Large intestine (tissue), 3 donors: ENCODE data around the gene ABCA7. TPM values are rescaled to one million over a fixed set of nuclear protein-coding genes. Genes with fewer than 3 reads are reported as not detected.
"Not testable (repeated sequence)": the region's sequence is repeated elsewhere in the genome, so short reads cannot be mapped to it uniquely, and the experiment has no call there.

ENCODE experiments used
- DNase-seq, 2 donors: peaks; one replicate each; pipeline versions ENCODE4 v3.0.0 to v3.0.0-alpha.2; 2013
- H3K27ac ChIP-seq: one replicate; pipeline ENCODE4 v1.5.1; 2013; ENCODE audit warnings: low read length
- H3K27me3 ChIP-seq: 2 replicates; pipeline ENCODE4 v1.6.1; 2013; ENCODE audit warnings: low read length; ENCODE audit not compliant: control insufficient read depth, insufficient read depth
- H3K36me3 ChIP-seq: 2 replicates; pipeline ENCODE4 v1.6.1; 2013; ENCODE audit warnings: low read length; ENCODE audit not compliant: control insufficient read depth, insufficient read depth
- H3K4me1 ChIP-seq: one replicate; pipeline ENCODE4 v1.6.1; 2013; ENCODE audit warnings: low read length; ENCODE audit not compliant: control insufficient read depth, insufficient read depth
- H3K4me3 ChIP-seq: one replicate; pipeline ENCODE4 v1.5.1; 2013; ENCODE audit warnings: low read length
- H3K9me3 ChIP-seq: one replicate; pipeline ENCODE4 v1.6.1; 2013; ENCODE audit warnings: mild to moderate bottlenecking, low read depth, low read length, moderate library complexity; ENCODE audit not compliant: control insufficient read depth
- WGBS: methylation state at CpG from one replicate; pipeline ENCODE4 v1.1.5; 2013; ENCODE audit warnings: low lambda C conversion rate; ENCODE audit not compliant: insufficient coverage; 5-methylcytosine and 5-hydroxymethylcytosine counted together
- polyA plus RNA-seq: library from polyadenylated mRNA; unstranded; fragments of 120-200 nt; gene quantifications from one replicate; pipeline ENCODE4 v1.2.1, GENCODE V29; 2013

Gene ABCA7
- polyA plus RNA-seq, 1 donor = 5.7 TPM

- H3K9me3 ChIP-seq = no peaks in the 10 kb centered on the region
- WGBS = no CpG with 5 or more reads among the region's 9 CpGs
- no peak overlapping the region for H3K4me3 ChIP-seq
- H3K27me3 ChIP-seq = no peaks in the 10 kb centered on the region
- no peak overlapping the region for H3K27ac ChIP-seq
- H3K36me3 ChIP-seq = peaks cover 23% of the 10 kb centered on the region
- no peak for DNase-seq
- peaks cover 44% of the 10 kb centered on the region for H3K4me1 ChIP-seq
Observed at GRCh38 chr19:1017906-1018305, 22.0 kb upstream of the ABCA7 start.

DNA sequence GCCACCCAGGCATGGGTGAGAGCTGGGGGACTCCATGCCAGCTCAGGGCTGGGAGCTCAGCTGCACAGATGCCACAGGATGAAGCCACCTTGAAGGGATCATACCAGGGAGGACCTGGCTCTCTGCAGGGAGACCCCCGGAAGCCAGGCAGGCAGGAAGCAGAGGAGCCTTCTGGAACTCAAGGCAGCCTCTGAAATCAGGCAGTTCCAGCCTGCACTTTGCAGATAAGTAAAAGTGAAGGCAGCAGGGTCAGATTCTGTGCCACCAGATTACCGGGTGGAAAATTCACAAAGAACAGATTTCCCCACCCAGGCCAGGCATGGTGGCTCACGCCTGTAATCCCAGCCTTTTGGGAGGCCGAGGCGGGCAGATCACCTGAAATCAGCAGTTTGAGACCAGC is 21.5 kb upstream of the ABCA7 start:
- Histone ChIP-seq H3K4me3 (no peak overlapping the region), H3K4me1 (peaks cover 44% of the 10 kb centered on the region), H3K27ac (no peak overlapping the region), H3K27me3 (no peaks in the 10 kb centered on the region), H3K36me3 (peaks cover 18% of the 10 kb centered on the region), H3K9me3 (no peaks in the 10 kb centered on the region)
- WGBS = no CpG with 5 or more reads among the region's 5 CpGs
- no peak for DNase-seq

DNA sequence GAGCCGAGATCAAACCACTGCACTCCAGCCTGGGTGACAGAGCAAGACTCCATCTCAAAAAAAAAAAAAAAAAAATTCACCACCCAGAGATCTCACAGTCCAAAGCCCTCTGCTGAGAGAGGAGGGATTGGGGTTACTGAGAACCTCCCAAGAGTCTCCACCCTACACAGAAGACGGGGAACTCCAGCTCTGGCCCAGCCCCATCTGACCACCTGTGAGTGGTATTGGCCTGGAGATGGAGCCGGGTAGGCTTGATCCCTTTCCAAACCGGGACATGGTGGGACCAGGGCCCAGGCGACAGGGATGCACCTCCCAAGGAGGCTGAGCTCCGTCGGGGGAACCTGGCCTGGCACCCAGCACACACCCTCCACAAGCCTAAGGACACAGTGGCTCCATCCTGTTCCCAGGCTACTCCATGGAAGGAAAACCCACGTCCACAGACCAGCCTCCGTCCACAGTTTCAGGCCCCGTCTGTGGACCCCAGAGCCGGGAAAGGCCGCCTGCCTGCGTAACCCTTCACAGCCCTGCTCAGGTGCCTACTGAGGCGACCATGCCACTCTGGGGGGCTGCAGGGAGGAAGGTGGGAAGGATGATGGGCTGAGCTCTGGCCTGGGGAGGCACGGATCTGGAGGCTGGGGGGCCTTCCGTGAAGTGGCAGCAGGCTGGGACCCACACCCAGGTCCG is 20.8 kb upstream of the ABCA7 start:
- H3K4me1 ChIP-seq = peaks cover 44% of the 10 kb centered on the region
- no peak overlapping the region for H3K27ac ChIP-seq

GRCh38 chr19:1019616-1019961 is 20.3 kb upstream of the ABCA7 start:
- DNase-seq = no peak
- Histone ChIP-seq H3K4me3 (peak overlapping the region; percentile 99), H3K4me1 (peaks cover 44% of the 10 kb centered on the region), H3K27ac (no peak overlapping the region), H3K9me3 (no peaks in the 10 kb centered on the region), H3K27me3 (no peaks in the 10 kb centered on the region), H3K36me3 (peaks cover 6% of the 10 kb centered on the region)
- no CpG with 5 or more reads among the region's 18 CpGs for WGBS

More for the DNA sequence above, 20.8 kb upstream of the ABCA7 start:
- H3K4me3 ChIP-seq = peak overlapping the region; percentile 99
- no peaks in the 10 kb centered on the region for H3K9me3 ChIP-seq
- H3K27me3 ChIP-seq = no peaks in the 10 kb centered on the region
- no peak for DNase-seq
- no CpG with 5 or more reads among the region's 17 CpGs for WGBS
- peaks cover 11% of the 10 kb centered on the region for H3K36me3 ChIP-seq

GRCh38 chr19:1019980-1020867 is 19.7 kb upstream of the ABCA7 start:
- no peaks in the 10 kb centered on the region for H3K36me3 ChIP-seq
- no CpG with 5 or more reads among the region's 60 CpGs for WGBS
- H3K9me3 ChIP-seq = no peaks in the 10 kb centered on the region
- DNase-seq = no peak
- H3K27ac ChIP-seq = peak overlapping the region; percentile 41
- no peaks in the 10 kb centered on the region for H3K27me3 ChIP-seq
- H3K4me3 ChIP-seq = peak overlapping the region; percentile 99
- peaks cover 43% of the 10 kb centered on the region for H3K4me1 ChIP-seq

DNA sequence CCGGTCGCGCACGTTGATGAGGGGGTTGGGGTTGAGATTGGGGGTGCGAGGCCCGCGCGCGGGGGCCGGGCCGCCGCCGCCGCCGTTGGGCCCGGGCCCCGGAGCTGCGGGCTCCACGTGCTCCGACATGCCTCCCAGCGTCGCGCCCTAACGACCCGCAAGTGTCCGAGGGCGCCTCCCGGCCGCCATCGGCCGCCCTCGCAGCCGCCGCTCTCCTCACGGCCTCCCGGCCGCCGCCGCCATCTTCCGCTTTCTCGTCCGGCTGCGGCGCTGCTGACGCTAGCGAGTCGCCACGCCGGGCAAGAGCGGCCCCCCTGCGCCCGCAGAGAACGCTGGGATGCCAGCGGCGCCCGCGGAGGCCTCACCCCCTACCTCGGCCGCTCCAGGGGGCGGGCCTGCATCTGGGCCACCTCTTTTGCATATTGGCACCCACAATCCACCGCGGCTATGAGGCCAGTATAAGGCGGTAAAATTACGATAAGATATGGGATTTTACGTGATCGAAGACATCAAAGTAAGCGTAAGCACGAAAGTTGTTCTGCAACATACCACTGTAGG is 19.0 kb upstream of the ABCA7 start, which contains the start of gene TMEM259:
Gene TMEM259 (minus strand): TSS at position 256 of the 558 bp plus-strand sequence. CDS start 127 bp downstream, at position 129.
- Histone ChIP-seq H3K36me3 (no peaks in the 10 kb centered on the region), H3K27me3 (no peaks in the 10 kb centered on the region), H3K9me3 (no peaks in the 10 kb centered on the region), H3K27ac (peak within 1 kb of the TSS; percentile 68), H3K4me3 (peak within 1 kb of the TSS; percentile 99), H3K4me1 (peaks cover 36% of the 10 kb centered on the region)
- peak; percentile 98 for DNase-seq
- no CpG with 5 or more reads among the region's 68 CpGs for WGBS

DNA sequence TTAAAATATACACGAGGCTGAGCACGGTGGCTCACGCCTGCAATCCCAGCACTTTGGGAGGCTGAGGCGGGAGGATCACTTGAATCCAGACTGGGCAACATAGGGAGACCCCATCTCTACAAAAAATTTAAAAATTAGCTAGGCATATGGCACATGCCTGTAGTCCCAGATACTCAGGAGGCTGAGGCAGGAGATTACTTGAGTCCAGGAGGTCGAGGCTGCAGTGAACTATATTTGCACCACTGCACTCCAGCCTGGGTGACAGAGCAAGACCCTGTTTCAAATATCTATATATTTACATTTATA is 16.1 kb upstream of the ABCA7 start:
- H3K9me3 ChIP-seq, H3K27ac ChIP-seq, H3K4me3 ChIP-seq, H3K36me3 ChIP-seq, DNase-seq: not testable (repeated sequence)
- WGBS = no CpG with 5 or more reads among the region's 5 CpGs
- peaks cover 11% of the 10 kb centered on the region for H3K27me3 ChIP-seq
- peaks cover 30% of the 10 kb centered on the region for H3K4me1 ChIP-seq

DNA sequence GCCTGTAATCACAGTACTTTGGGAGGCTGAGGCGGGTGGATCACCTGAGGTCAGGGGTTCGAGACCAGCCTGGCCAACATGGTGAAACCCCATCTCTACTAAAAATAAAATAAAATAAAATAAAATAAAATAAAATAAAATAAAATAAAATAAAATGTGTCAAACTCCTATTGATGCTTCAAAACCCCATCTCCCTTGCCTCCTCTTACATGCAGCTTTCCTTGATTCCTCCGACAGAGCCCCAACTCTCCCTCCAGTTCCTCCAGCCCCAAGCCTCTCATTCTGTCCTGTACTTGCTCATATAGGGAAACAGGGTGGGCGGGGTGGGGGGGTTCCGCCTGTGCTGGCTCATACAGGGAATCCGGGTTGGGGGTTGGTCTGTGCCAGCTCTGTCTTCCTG is 14.8 kb upstream of the ABCA7 start:
- DNase-seq, H3K4me3 ChIP-seq, H3K27ac ChIP-seq, H3K9me3 ChIP-seq, H3K36me3 ChIP-seq: not testable (repeated sequence)
- H3K27me3 ChIP-seq = peaks cover 11% of the 10 kb centered on the region
- H3K4me1 ChIP-seq = peaks cover 28% of the 10 kb centered on the region
- WGBS = 83% methylated on average over 1 of the region's 6 CpGs

DNA sequence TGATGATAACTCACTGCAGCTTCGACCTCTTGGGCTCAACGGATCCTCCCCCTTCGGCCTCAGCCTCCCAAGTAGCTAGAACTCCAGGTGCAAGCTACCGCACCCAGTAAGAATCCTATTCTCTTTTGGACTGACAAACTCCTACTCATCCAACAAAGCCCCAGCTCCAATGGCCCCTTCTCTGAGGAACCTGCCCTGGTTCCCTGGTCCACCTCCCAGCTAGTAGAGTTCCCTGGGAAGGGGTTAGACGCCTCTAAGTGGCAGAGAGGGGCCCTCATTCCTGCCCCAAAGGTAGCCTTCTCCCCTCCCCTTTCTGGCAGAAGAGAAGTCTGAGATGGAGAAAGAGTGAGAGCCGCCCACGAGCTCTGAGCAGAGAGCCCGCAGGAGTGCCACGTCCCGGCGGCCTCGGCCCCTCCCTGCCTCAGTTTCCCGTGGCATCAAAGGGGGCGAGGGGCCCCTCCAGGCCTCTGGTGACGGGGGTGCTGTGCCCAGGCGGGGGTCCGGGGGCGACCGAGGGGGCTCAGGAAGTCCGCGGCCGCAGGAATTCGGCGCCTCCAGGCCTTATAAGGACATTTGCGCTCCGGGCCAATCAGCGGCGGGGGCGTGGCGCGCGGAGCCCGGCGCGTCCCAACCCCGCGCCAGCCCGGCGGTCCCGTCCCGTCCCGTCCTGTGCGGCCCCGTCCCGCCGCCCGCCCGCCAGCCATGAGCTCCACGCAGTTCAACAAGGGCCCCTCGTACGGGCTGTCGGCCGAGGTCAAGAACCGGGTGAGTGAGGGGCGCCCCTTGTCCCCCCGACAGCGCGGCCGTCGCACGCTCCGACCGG is 13.7 kb upstream of the ABCA7 start, which contains the start of gene CNN2:
Gene CNN2 (plus strand): TSS at position 649 of the 823 bp plus-strand sequence. CDS start 54 bp downstream, at position 703.
- H3K4me1 ChIP-seq = peaks cover 35% of the 10 kb centered on the region
- no CpG with 5 or more reads among the region's 63 CpGs for WGBS
- peak within 1 kb of the TSS; percentile 83 for H3K27ac ChIP-seq
- H3K9me3 ChIP-seq = peaks cover 3% of the 10 kb centered on the region
- H3K36me3 ChIP-seq = peaks cover 4% of the 10 kb centered on the region
- peak; percentile 59 to 80 for DNase-seq
- H3K4me3 ChIP-seq = peak within 1 kb of the TSS; percentile 85
- H3K27me3 ChIP-seq = peaks cover 11% of the 10 kb centered on the region
